ENCODE results near the gene ADAMTS5.

Gene ADAMTS5

GRCh38 chr21:26914557-26914956 lies 52.3 kb downstream of the ADAMTS5 start:
- TF ChIP-seq, protein P1, sequence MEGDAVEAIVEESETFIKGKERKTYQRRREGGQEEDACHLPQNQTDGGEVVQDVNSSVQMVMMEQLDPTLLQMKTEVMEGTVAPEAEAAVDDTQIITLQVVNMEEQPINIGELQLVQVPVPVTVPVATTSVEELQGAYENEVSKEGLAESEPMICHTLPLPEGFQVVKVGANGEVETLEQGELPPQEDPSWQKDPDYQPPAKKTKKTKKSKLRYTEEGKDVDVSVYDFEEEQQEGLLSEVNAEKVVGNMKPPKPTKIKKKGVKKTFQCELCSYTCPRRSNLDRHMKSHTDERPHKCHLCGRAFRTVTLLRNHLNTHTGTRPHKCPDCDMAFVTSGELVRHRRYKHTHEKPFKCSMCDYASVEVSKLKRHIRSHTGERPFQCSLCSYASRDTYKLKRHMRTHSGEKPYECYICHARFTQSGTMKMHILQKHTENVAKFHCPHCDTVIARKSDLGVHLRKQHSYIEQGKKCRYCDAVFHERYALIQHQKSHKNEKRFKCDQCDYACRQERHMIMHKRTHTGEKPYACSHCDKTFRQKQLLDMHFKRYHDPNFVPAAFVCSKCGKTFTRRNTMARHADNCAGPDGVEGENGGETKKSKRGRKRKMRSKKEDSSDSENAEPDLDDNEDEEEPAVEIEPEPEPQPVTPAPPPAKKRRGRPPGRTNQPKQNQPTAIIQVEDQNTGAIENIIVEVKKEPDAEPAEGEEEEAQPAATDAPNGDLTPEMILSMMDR (IDR thresholded peaks at IDR 0.05; ENCODE audit: insufficient read depth, low read length, poor library complexity, severe bottlenecking), result no peak
- no peak for TF ChIP-seq EZH2phosphoT487 (conservative IDR thresholded peaks at IDR 0.05; ENCODE audit: low read length)
- Histone ChIP-seq H3K4me2 (ENCODE audit: low read depth, low read length, poor library complexity, severe bottlenecking) (no peak overlapping the region), H3K9ac (ENCODE audit: low read length) (no peak overlapping the region), H3K79me2 (ENCODE audit: insufficient read depth, low read length) (no peaks in the 10 kb centered on the region), H3K27ac (ENCODE audit: low read depth, low read length) (no peak overlapping the region), H3K36me3 (ENCODE audit: low read length) (no peaks in the 10 kb centered on the region), H3K9me2 (replicated peaks; ENCODE audit: insufficient read depth, low read length) (no peaks in the 10 kb centered on the region), H3K9me3 (ENCODE audit: insufficient read depth, low read length) (peaks cover 23% of the 10 kb centered on the region; the same call in 1 of the 2 replicates), H3F3A (ENCODE audit: insufficient read depth) (no peaks in the 10 kb centered on the region), H2AFZ (ENCODE audit: low read depth, low read length, severe bottlenecking) (no peak overlapping the region), H3K4me3 (ENCODE audit: insufficient read depth, low read length, poor library complexity, severe bottlenecking) (no peak overlapping the region), H3K27me3 (ENCODE audit: low read length) (no peaks in the 10 kb centered on the region), H4K20me1 (ENCODE audit: low read depth, low read length) (no peaks in the 10 kb centered on the region)

DNA sequence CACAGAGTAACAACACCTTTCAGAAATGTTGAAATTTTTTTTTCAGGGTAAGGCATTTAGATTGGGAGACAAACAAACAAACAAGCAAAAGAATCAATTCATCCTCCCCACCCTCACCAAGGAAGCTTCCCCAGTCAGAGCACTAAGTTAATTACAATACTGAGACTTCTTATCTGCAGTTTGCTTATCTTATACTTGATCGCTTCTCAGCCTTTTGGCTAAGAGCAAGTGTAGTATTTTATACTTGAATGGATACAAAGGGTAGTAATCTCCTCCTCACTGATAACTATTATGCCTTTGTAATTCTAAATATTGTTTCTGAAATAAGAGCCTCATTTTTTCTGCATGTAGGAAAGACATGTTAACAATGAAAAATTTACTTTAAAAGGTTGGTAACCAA lies 54.4 kb downstream of the ADAMTS5 start:
- H3K36me3 ChIP-seq (ENCODE audit: low read length), result no peaks in the 10 kb centered on the region
- H2AFZ ChIP-seq (ENCODE audit: low read depth, low read length, severe bottlenecking), result no peak overlapping the region
- no peaks in the 10 kb centered on the region for H3K27me3 ChIP-seq (ENCODE audit: low read length)
- peaks cover 23% of the 10 kb centered on the region; the same call in 1 of the 2 replicates for H3K9me3 ChIP-seq (ENCODE audit: insufficient read depth, low read length)
- no peak overlapping the region for H3K27ac ChIP-seq (ENCODE audit: low read depth, low read length)
- H4K20me1 ChIP-seq (ENCODE audit: low read depth, low read length), result no peaks in the 10 kb centered on the region
- TF ChIP-seq, protein P1 (IDR thresholded peaks at IDR 0.05; ENCODE audit: insufficient read depth, low read length, poor library complexity, severe bottlenecking), result no peak
- TF ChIP-seq EZH2phosphoT487 (conservative IDR thresholded peaks at IDR 0.05; ENCODE audit: low read length), result no peak
- no peak overlapping the region for H3K4me3 ChIP-seq (ENCODE audit: insufficient read depth, low read length, poor library complexity, severe bottlenecking)
- H3F3A ChIP-seq (ENCODE audit: insufficient read depth), result no peaks in the 10 kb centered on the region
- H3K9ac ChIP-seq (ENCODE audit: low read length), result no peak overlapping the region
- H3K4me2 ChIP-seq (ENCODE audit: low read depth, low read length, poor library complexity, severe bottlenecking), result no peak overlapping the region
- H3K9me2 ChIP-seq (replicated peaks; ENCODE audit: insufficient read depth, low read length), result no peaks in the 10 kb centered on the region
- no peaks in the 10 kb centered on the region for H3K79me2 ChIP-seq (ENCODE audit: insufficient read depth, low read length)

GRCh38 chr21:26909972-26910371 lies 56.9 kb downstream of the ADAMTS5 start:
- TF ChIP-seq, protein P1 (IDR thresholded peaks at IDR 0.05; ENCODE audit: insufficient read depth, low read length, poor library complexity, severe bottlenecking), result no peak
- no peak for TF ChIP-seq EZH2phosphoT487 (conservative IDR thresholded peaks at IDR 0.05; ENCODE audit: low read length)
- H3K9ac ChIP-seq (ENCODE audit: low read length), result no peak overlapping the region
- no peaks in the 10 kb centered on the region for H4K20me1 ChIP-seq (ENCODE audit: low read depth, low read length)
- H2AFZ ChIP-seq (ENCODE audit: low read depth, low read length, severe bottlenecking), result no peak overlapping the region
- no peaks in the 10 kb centered on the region for H3K27me3 ChIP-seq (ENCODE audit: low read length)
- no peaks in the 10 kb centered on the region for H3K79me2 ChIP-seq (ENCODE audit: insufficient read depth, low read length)
- no peak overlapping the region for H3K4me3 ChIP-seq (ENCODE audit: insufficient read depth, low read length, poor library complexity, severe bottlenecking)
- H3K27ac ChIP-seq (ENCODE audit: low read depth, low read length), result no peak overlapping the region
- no peaks in the 10 kb centered on the region for H3K9me2 ChIP-seq (replicated peaks; ENCODE audit: insufficient read depth, low read length)
- peaks cover 20% of the 10 kb centered on the region; the same call in 1 of the 2 replicates for H3K9me3 ChIP-seq (ENCODE audit: insufficient read depth, low read length)
- no peak overlapping the region for H3K4me2 ChIP-seq (ENCODE audit: low read depth, low read length, poor library complexity, severe bottlenecking)
- H3K36me3 ChIP-seq (ENCODE audit: low read length), result no peaks in the 10 kb centered on the region
- no peaks in the 10 kb centered on the region for H3F3A ChIP-seq (ENCODE audit: insufficient read depth)
